Measurements from ENCODE around the gene CD300A.

DNA sequence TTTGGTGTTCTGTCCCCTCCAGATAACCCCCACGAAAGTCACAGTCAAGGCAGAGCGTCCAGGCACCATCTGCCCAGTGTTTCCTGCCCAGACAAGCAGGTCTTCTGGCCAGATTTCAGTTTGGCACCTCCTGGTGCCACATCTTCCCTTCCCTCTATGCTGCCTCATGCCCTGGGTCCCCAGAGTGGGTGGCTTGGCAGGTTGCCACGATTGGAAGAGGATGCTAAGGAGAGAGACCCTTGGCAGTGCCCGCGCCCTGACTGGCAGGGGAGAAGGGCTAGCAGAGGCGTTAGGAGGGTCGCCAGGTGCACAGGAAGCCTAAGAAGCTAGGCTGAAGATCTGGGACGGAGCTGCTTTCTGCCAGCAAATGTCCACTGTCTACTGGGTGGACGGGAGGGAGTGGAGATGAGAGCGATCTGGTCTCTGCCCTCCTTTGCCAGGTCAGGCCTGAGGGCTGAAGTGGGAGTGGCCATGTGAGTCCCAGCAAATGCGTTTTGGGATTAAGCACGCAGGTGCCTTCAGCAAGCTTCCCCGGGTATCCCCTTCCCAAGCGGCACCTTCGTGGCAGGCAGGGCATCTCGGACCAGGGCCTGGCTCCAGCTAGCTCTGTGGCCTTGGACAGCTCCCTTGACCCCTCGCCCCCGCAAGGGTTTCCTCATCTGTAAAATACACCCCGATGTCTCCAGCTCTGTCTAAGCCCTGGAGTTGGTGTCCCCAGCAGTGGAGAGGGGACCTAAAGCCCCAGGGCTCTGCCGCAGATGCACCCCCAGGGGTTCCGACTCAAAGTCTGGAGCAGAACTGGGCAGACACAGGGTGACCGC lies 13.4 kb upstream of the CD300A start:
- TF ChIP-seq, protein P1, sequence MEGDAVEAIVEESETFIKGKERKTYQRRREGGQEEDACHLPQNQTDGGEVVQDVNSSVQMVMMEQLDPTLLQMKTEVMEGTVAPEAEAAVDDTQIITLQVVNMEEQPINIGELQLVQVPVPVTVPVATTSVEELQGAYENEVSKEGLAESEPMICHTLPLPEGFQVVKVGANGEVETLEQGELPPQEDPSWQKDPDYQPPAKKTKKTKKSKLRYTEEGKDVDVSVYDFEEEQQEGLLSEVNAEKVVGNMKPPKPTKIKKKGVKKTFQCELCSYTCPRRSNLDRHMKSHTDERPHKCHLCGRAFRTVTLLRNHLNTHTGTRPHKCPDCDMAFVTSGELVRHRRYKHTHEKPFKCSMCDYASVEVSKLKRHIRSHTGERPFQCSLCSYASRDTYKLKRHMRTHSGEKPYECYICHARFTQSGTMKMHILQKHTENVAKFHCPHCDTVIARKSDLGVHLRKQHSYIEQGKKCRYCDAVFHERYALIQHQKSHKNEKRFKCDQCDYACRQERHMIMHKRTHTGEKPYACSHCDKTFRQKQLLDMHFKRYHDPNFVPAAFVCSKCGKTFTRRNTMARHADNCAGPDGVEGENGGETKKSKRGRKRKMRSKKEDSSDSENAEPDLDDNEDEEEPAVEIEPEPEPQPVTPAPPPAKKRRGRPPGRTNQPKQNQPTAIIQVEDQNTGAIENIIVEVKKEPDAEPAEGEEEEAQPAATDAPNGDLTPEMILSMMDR (conservative IDR thresholded peaks at IDR 0.05; ENCODE audit: low read depth, low read length), result no peak
- no peak for TF ChIP-seq EZH2 (IDR thresholded peaks at IDR 0.05; ENCODE audit: low read length, unreplicated experiment)
- TF ChIP-seq EZH2phosphoT487 (IDR thresholded peaks at IDR 0.05; ENCODE audit: borderline replicate concordance, low read length), result no peak
